Measurements from ENCODE around the gene FCER1G.

Gene FCER1G

DNA sequence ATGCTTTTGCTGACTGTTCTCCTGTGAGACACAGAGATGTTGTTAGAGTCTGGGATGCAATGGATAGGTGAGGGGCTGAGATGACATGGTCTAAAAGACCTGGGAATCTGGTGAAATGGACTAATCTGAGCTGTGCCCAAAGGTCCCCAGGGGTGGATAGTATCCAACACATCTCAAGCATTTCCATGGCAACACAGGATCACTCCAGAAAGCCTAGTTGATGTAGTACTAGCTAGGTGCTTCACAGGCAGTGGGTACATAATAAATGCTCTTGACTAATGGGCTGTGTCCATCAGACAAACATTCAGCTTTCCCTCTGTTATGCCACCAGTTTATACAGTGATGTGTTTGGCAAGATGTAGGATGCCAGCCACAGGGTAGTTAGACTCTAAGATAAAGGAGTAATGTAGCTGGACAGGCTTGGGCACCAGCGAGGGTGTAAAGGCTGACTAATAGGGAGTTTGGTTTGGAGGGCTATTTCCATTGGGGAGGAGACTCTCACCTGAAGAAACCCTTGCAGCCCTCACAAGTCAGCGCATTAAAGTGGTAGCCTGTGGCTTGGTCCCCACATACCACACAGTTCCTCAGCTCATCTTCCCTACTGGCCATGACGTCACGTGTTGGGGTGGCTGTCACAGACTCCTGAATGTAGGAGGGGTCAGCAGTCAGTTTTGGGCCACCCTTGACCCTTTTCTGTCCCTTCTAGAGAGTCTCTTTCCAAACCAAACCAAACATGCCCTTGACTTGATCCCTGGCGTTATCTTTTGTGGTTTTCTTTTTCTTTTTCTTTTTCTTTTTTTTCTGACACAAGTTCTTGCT lies 21.1 kb downstream of the FCER1G start:
- H2AFZ ChIP-seq (ENCODE audit: low read length), result no peak overlapping the region
- H3F3A ChIP-seq (ENCODE audit: low read depth), result no peaks in the 10 kb centered on the region
- H3K79me2 ChIP-seq (ENCODE audit: insufficient read depth, low read length), result no peaks in the 10 kb centered on the region
- no peak overlapping the region for H3K4me3 ChIP-seq (ENCODE audit: low read length, poor library complexity, severe bottlenecking)
- no peaks in the 10 kb centered on the region for H3K4me1 ChIP-seq (ENCODE audit: insufficient read depth, low read length, poor library complexity, severe bottlenecking)
- H4K20me1 ChIP-seq (ENCODE audit: insufficient read depth, low read length, poor library complexity, severe bottlenecking), result no peaks in the 10 kb centered on the region
- H3K27me3 ChIP-seq (ENCODE audit: insufficient read depth, low read length, poor library complexity, severe bottlenecking), result no peaks in the 10 kb centered on the region
- TF ChIP-seq, protein P1, sequence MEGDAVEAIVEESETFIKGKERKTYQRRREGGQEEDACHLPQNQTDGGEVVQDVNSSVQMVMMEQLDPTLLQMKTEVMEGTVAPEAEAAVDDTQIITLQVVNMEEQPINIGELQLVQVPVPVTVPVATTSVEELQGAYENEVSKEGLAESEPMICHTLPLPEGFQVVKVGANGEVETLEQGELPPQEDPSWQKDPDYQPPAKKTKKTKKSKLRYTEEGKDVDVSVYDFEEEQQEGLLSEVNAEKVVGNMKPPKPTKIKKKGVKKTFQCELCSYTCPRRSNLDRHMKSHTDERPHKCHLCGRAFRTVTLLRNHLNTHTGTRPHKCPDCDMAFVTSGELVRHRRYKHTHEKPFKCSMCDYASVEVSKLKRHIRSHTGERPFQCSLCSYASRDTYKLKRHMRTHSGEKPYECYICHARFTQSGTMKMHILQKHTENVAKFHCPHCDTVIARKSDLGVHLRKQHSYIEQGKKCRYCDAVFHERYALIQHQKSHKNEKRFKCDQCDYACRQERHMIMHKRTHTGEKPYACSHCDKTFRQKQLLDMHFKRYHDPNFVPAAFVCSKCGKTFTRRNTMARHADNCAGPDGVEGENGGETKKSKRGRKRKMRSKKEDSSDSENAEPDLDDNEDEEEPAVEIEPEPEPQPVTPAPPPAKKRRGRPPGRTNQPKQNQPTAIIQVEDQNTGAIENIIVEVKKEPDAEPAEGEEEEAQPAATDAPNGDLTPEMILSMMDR (conservative IDR thresholded peaks at IDR 0.05; ENCODE audit: low read length), result no peak
- TF ChIP-seq EZH2phosphoT487 (IDR thresholded peaks at IDR 0.05; ENCODE audit: borderline replicate concordance), result no peak
- H3K4me2 ChIP-seq (ENCODE audit: low read depth, low read length, poor library complexity, severe bottlenecking), result no peak overlapping the region
- no peak overlapping the region for H3K9ac ChIP-seq (ENCODE audit: low read depth, low read length, poor library complexity, severe bottlenecking)
- H3K9me3 ChIP-seq (ENCODE audit: insufficient read depth, low read depth, low read length), result no peaks in the 10 kb centered on the region
- H3K9me2 ChIP-seq (replicated peaks; ENCODE audit: low read depth, low read length), result no peaks in the 10 kb centered on the region
- no peaks in the 10 kb centered on the region for H3K36me3 ChIP-seq (ENCODE audit: insufficient read depth, low read length)

DNA sequence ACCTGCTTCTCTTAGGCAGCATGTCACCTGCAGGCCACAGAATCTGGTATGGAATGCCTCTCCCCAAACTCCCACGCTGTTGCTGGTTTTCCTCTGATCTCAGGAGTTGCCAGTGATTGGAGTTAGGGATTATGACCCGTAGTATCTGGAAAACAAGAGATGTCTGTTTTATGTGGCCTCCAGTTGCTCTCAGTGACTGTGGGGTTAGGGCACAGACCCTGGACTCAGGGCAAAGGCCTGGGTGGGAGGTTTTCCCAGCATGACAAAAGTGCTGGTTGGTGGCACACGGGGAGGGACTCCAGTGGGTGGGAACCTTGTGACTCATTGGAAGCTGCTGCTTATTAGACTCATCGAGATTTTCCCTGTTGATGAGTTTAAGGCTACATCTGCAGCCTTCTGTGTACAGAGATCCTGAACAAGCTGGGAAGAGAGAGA lies 23.0 kb downstream of the FCER1G start, which contains the start of gene NR1I3:
Gene NR1I3, minus strand, starts transcription at position 165 of the 435 bp plus-strand sequence. CDS start 1,638 bp downstream, outside the sequence.
- Histone ChIP-seq H3F3A (ENCODE audit: low read depth) (no peaks in the 10 kb centered on the region), H3K4me2 (ENCODE audit: low read depth, low read length, poor library complexity, severe bottlenecking) (no peak within 1 kb of the TSS), H3K9me2 (replicated peaks; ENCODE audit: low read depth, low read length) (no peaks in the 10 kb centered on the region), H3K4me1 (ENCODE audit: insufficient read depth, low read length, poor library complexity, severe bottlenecking) (no peaks in the 10 kb centered on the region), H3K27me3 (ENCODE audit: insufficient read depth, low read length, poor library complexity, severe bottlenecking) (no peaks in the 10 kb centered on the region), H4K20me1 (ENCODE audit: insufficient read depth, low read length, poor library complexity, severe bottlenecking) (no peaks in the 10 kb centered on the region), H3K36me3 (ENCODE audit: insufficient read depth, low read length) (no peaks in the 10 kb centered on the region), H3K9ac (ENCODE audit: low read depth, low read length, poor library complexity, severe bottlenecking) (no peak within 1 kb of the TSS), H2AFZ (ENCODE audit: low read length) (no peak within 1 kb of the TSS), H3K9me3 (ENCODE audit: insufficient read depth, low read depth, low read length) (no peaks in the 10 kb centered on the region), H3K79me2 (ENCODE audit: insufficient read depth, low read length) (no peaks in the 10 kb centered on the region), H3K4me3 (ENCODE audit: low read length, poor library complexity, severe bottlenecking) (no peak within 1 kb of the TSS)
- TF ChIP-seq, protein P1 (conservative IDR thresholded peaks at IDR 0.05; ENCODE audit: low read length), result no peak
- TF ChIP-seq EZH2phosphoT487 (IDR thresholded peaks at IDR 0.05; ENCODE audit: borderline replicate concordance), result no peak

DNA sequence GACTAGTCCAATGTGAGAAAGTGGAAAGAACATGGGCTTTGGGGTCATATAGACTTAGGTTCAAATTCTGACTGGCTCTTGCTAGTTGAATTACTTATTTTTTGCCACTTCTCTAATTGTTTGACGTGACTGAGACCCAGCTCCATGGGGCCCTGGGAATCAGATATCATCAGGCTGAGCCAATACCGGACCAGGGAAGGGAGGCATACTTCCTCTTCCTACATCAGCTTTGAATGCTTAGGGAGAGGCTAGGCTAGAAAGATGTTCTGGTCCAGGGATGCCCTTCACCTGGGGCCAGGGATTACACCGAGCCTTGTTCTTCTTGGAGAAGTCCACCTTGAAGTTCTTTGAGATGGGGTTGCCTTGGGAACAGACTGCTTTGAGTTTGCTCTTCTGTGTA lies 26.6 kb downstream of the FCER1G start:
- Histone ChIP-seq H3K79me2 (ENCODE audit: insufficient read depth, low read length) (no peaks in the 10 kb centered on the region), H3K4me1 (ENCODE audit: insufficient read depth, low read length, poor library complexity, severe bottlenecking) (no peaks in the 10 kb centered on the region), H3F3A (ENCODE audit: low read depth) (no peaks in the 10 kb centered on the region), H3K9me3 (ENCODE audit: insufficient read depth, low read depth, low read length) (no peaks in the 10 kb centered on the region), H4K20me1 (ENCODE audit: insufficient read depth, low read length, poor library complexity, severe bottlenecking) (no peaks in the 10 kb centered on the region), H3K4me3 (ENCODE audit: low read length, poor library complexity, severe bottlenecking) (no peak overlapping the region), H3K9ac (ENCODE audit: low read depth, low read length, poor library complexity, severe bottlenecking) (no peak overlapping the region), H3K27me3 (ENCODE audit: insufficient read depth, low read length, poor library complexity, severe bottlenecking) (no peaks in the 10 kb centered on the region), H2AFZ (ENCODE audit: low read length) (no peak overlapping the region), H3K9me2 (replicated peaks; ENCODE audit: low read depth, low read length) (no peaks in the 10 kb centered on the region), H3K4me2 (ENCODE audit: low read depth, low read length, poor library complexity, severe bottlenecking) (no peak overlapping the region), H3K36me3 (ENCODE audit: insufficient read depth, low read length) (no peaks in the 10 kb centered on the region)
- TF ChIP-seq, protein P1 (conservative IDR thresholded peaks at IDR 0.05; ENCODE audit: low read length), result no peak
- TF ChIP-seq EZH2phosphoT487 (IDR thresholded peaks at IDR 0.05; ENCODE audit: borderline replicate concordance), result no peak

Data from Loucy (cell line).